Breast epithelium (tissue), 3 donors: ENCODE measurements around the gene MBD5.

Experiments
- POLR2A ChIP-seq: fragments of 450-650 bp; IDR thresholded peaks from one replicate; pipeline ENCODE4 v1.6.1; 2016; ENCODE audit warnings: antibody characterized with exemption, mild to moderate bottlenecking, moderate library complexity
- POLR2AphosphoS5 ChIP-seq, 3 donors: sonication (generic); formaldehyde crosslinking; IDR thresholded peaks; one replicate each; pipeline ENCODE4 v1.6.1; 2017; ENCODE audit warnings: antibody characterized with exemption in 3 of 3
- TF ChIP-seq, protein P1 (sequence below), 3 donors: fragments of 450-650 bp; IDR thresholded peaks; one replicate each; pipeline ENCODE4 v1.5.1; 2016 to 2017; ENCODE audit warnings: antibody characterized with exemption in 3 of 3, mild to moderate bottlenecking in 3 of 3, moderate library complexity in 3 of 3

DNA sequence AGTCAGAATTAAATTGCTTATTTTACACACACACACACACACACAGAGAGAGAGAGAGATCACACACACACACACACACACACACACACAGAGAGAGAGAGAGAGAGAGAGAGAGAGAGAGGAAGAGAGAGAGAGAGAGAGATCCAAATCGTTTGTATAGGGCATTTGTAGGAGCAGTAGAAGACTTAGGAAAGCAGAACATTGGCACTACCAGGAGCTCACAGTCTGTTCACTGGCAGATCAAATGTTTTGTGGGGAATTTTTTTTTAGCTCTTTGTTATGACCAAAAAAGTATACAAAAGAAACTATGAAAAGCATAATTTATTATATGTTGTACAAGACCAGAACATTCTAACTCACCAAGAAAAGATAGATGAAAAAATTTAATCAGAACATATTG is 81.8 kb downstream of the MBD5 start:
- TF ChIP-seq, protein P1, sequence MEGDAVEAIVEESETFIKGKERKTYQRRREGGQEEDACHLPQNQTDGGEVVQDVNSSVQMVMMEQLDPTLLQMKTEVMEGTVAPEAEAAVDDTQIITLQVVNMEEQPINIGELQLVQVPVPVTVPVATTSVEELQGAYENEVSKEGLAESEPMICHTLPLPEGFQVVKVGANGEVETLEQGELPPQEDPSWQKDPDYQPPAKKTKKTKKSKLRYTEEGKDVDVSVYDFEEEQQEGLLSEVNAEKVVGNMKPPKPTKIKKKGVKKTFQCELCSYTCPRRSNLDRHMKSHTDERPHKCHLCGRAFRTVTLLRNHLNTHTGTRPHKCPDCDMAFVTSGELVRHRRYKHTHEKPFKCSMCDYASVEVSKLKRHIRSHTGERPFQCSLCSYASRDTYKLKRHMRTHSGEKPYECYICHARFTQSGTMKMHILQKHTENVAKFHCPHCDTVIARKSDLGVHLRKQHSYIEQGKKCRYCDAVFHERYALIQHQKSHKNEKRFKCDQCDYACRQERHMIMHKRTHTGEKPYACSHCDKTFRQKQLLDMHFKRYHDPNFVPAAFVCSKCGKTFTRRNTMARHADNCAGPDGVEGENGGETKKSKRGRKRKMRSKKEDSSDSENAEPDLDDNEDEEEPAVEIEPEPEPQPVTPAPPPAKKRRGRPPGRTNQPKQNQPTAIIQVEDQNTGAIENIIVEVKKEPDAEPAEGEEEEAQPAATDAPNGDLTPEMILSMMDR (IDR thresholded peaks at IDR 0.05) = no peak
- no peak for TF ChIP-seq POLR2AphosphoS5 (IDR thresholded peaks at IDR 0.05)
- TF ChIP-seq POLR2A = no peak
